Calu3 (cell line): ENCODE results near the gene RAB40B. TPM values are rescaled to one million over a fixed set of nuclear protein-coding genes. Genes with fewer than 3 reads are reported as not detected.
A peak's percentile ranks its signal among the peaks of the same experiment; 100 is the strongest.

Source experiments
- BruUV-seq: library from RNA; stranded (reverse); fragments of 400-500 nt; replicated peaks from 2 replicates; lab custom pipeline; 2021; lab: Mats Ljungman, UMichigan
- CTCF ChIA-PET: fragments of 300-600 bp; sonication (Branson Sonifier 250); formaldehyde crosslinking; loops from one replicate; lab custom pipeline; 2022; ENCODE audit warnings: antibody characterized with exemption; lab: Charles Lee
- DNase-seq: peaks from one replicate; pipeline ENCODE4 v3.0.0; 2022
- H3K27ac Mint-ChIP-seq: one replicate; pipeline ENCODE4 v1.8.0; 2022; ENCODE audit warnings: mixed read lengths; ENCODE audit not compliant: unreplicated experiment
- H3K27me3 Mint-ChIP-seq: one replicate; pipeline ENCODE4 v1.8.0; 2022; ENCODE audit warnings: mixed read lengths; ENCODE audit not compliant: unreplicated experiment
- H3K36me3 Mint-ChIP-seq: one replicate; pipeline ENCODE4 v1.8.0; 2022; ENCODE audit warnings: mild to moderate bottlenecking, moderate library complexity, mixed read lengths; ENCODE audit not compliant: insufficient read depth, unreplicated experiment
- H3K4me1 Mint-ChIP-seq: one replicate; pipeline ENCODE4 v1.8.0; 2022; ENCODE audit warnings: mild to moderate bottlenecking, low read depth, mixed read lengths; ENCODE audit not compliant: unreplicated experiment
- H3K4me3 Mint-ChIP-seq: one replicate; pipeline ENCODE4 v1.8.0; 2022; ENCODE audit warnings: mild to moderate bottlenecking, low read depth, moderate library complexity, mixed read lengths; ENCODE audit not compliant: unreplicated experiment
- H3K9me3 Mint-ChIP-seq: one replicate; pipeline ENCODE4 v1.8.0; 2022; ENCODE audit warnings: low read depth, mixed read lengths; ENCODE audit not compliant: unreplicated experiment
- CTCF ChIP-seq: fragments of 200-600 bp; IDR thresholded peaks from one replicate; pipeline ENCODE4 v1.8.0; 2022; ENCODE audit warnings: antibody characterized with exemption; ENCODE audit not compliant: unreplicated experiment
- intact Hi-C: fragments of 100-400 bp; cut with micrococcal nuclease; formaldehyde crosslinking; loops from one replicate; pipeline ENCODE4 v1.10.0; 2022; ENCODE audit not compliant: unreplicated experiment
- total RNA-seq: library from RNA; stranded (reverse); gene quantifications from 2 replicates; pipeline ENCODE4 v1.2.3, GENCODE V29; 2022

RAB40B gene
- total RNA-seq, 1 experiment from 2014 or later: 21.9 TPM

GRCh38 chr17:82734987-82735866 is 36.7 kb upstream of the RAB40B start, which contains the start of gene FN3K:
FN3K (plus strand) TSS chr17:82735615; CDS start chr17:82735637, 22 bp downstream.
- peak; percentile 62 for DNase-seq
- BruUV-seq: no TSS peak
- H3K9me3 Mint-ChIP-seq: peaks cover 5% of the 10 kb centered on the region
- TF ChIP-seq CTCF: no peak
- peaks cover 30% of the 10 kb centered on the region for H3K36me3 Mint-ChIP-seq
- H3K4me3 Mint-ChIP-seq: peak within 1 kb of the TSS; percentile 68
- CTCF ChIA-PET: no interaction called here
- no peak within 1 kb of the TSS for H3K27ac Mint-ChIP-seq
- no peaks in the 10 kb centered on the region for H3K27me3 Mint-ChIP-seq
- intact Hi-C loops: no loop called here
- H3K4me1 Mint-ChIP-seq: no peaks in the 10 kb centered on the region

GRCh38 chr17:82732118-82732743 is 33.7 kb upstream of the RAB40B start:
- CTCF ChIA-PET: no interaction called here
- H3K4me3 Mint-ChIP-seq: no peak overlapping the region
- BruUV-seq: no TSS peak
- H3K4me1 Mint-ChIP-seq: no peaks in the 10 kb centered on the region
- no peak for DNase-seq
- TF ChIP-seq CTCF: no peak
- H3K27ac Mint-ChIP-seq: no peak overlapping the region
- H3K36me3 Mint-ChIP-seq: peaks cover 45% of the 10 kb centered on the region
- no peaks in the 10 kb centered on the region for H3K27me3 Mint-ChIP-seq
- H3K9me3 Mint-ChIP-seq: peaks cover 5% of the 10 kb centered on the region
- intact Hi-C loops: no loop called here

GRCh38 chr17:82729479-82730260 is 31.2 kb upstream of the RAB40B start:
- DNase-seq: no peak
- Mint-ChIP-seq H3K9me3 (peaks cover 5% of the 10 kb centered on the region), H3K27me3 (no peaks in the 10 kb centered on the region), H3K4me1 (no peaks in the 10 kb centered on the region), H3K27ac (no peak overlapping the region), H3K4me3 (no peak overlapping the region), H3K36me3 (peaks cover 37% of the 10 kb centered on the region)
- intact Hi-C loops: no loop called here
- BruUV-seq: no TSS peak
- no peak for TF ChIP-seq CTCF
- CTCF ChIA-PET: interaction anchor here (0.7 kb wide), 1 partner anchor 392 kb away, joined by 5 read pairs; no protein-coding TSS in a partner anchor

- CTCF ChIA-PET: interaction anchor here (0.6 kb wide), 1 partner anchor 25 kb away, joined by 5 read pairs; no protein-coding TSS in a partner anchor
- no peak overlapping the region for H3K4me3 Mint-ChIP-seq
Measured at GRCh38 chr17:82726427-82726826, 27.9 kb upstream of the RAB40B start.

More at GRCh38 chr17:82726427-82726826, 27.9 kb upstream of the RAB40B start:
- H3K27me3 Mint-ChIP-seq: no peaks in the 10 kb centered on the region
- no peak for TF ChIP-seq CTCF
- no peaks in the 10 kb centered on the region for H3K9me3 Mint-ChIP-seq
- DNase-seq: no peak
- no peaks in the 10 kb centered on the region for H3K4me1 Mint-ChIP-seq
- BruUV-seq: no TSS peak
- H3K36me3 Mint-ChIP-seq: peaks cover 39% of the 10 kb centered on the region
- intact Hi-C loops: no loop called here
- no peak overlapping the region for H3K27ac Mint-ChIP-seq
